WTC11 (cell line): ENCODE data around the gene PDZK1. TPM values are rescaled to one million over a fixed set of nuclear protein-coding genes. Genes with fewer than 3 reads are reported as not detected.
A peak's percentile ranks its signal among the peaks of the same experiment; 100 is the strongest.
"Not testable (repeated sequence)": the region's sequence is repeated elsewhere in the genome, so short reads cannot be mapped to it uniquely, and the experiment has no call there.

Experiments
- ATAC-seq: fragments of 200-7000 bp; cut with Tn5 transposase; 2 replicates; pipeline ENCODE4 v1.10.0; 2021; ENCODE audit warnings: mild to moderate bottlenecking, moderate library complexity
- CTCF ChIA-PET: fragments of 300-600 bp; sonication (Branson Sonifier 250); formaldehyde crosslinking; loops from one replicate; lab custom pipeline; 2021; ENCODE audit warnings: antibody characterized with exemption; lab: Charles Lee
- POLR2A ChIA-PET: fragments of 350-600 bp; sonication (Branson Sonifier 250); formaldehyde crosslinking; loops from one replicate; lab custom pipeline; 2021; ENCODE audit warnings: antibody characterized with exemption; lab: Charles Lee
- DNase-seq: peaks from one replicate; pipeline ENCODE4 v3.0.0; 2021; ENCODE audit warnings: low spot score
- H3K27ac Mint-ChIP-seq: 2 replicates; pipeline ENCODE4 v1.8.0; 2021; ENCODE audit warnings: mixed read lengths
- H3K27me3 Mint-ChIP-seq: 2 replicates; pipeline ENCODE4 v1.8.0; 2021; ENCODE audit warnings: low read depth, mild to moderate bottlenecking, moderate library complexity, mixed read lengths
- H3K36me3 Mint-ChIP-seq: 2 replicates; pipeline ENCODE4 v1.8.0; 2021; ENCODE audit warnings: mixed read lengths
- H3K4me1 Mint-ChIP-seq: 2 replicates; pipeline ENCODE4 v1.8.0; 2022; ENCODE audit warnings: mixed read lengths
- H3K4me3 Mint-ChIP-seq: 2 replicates; pipeline ENCODE4 v1.8.0; 2021; ENCODE audit warnings: mild to moderate bottlenecking, moderate library complexity, mixed read lengths
- H3K9me3 Mint-ChIP-seq: 2 replicates; pipeline ENCODE4 v1.8.0; 2021; ENCODE audit warnings: mixed read lengths
- AFF4 ChIP-seq: sonication (generic); formaldehyde crosslinking; IDR thresholded peaks from 2 replicates; pipeline ENCODE4 v1.8.1; 2023; ENCODE audit warnings: mild to moderate bottlenecking, missing genetic modification reagents, borderline replicate concordance
- CBFB ChIP-seq: sonication (generic); formaldehyde crosslinking; IDR thresholded peaks from 2 replicates; pipeline ENCODE4 v1.8.1; 2022; ENCODE audit warnings: mild to moderate bottlenecking, low read depth, missing genetic modification reagents
- CREM ChIP-seq: sonication (generic); formaldehyde crosslinking; IDR thresholded peaks from 2 replicates; pipeline ENCODE4 v1.8.1; 2022; ENCODE audit warnings: mild to moderate bottlenecking, missing genetic modification reagents, moderate library complexity
- CTCF ChIP-seq: fragments of 200-600 bp; IDR thresholded peaks from 2 replicates; pipeline ENCODE4 v1.8.0; 2022; ENCODE audit warnings: antibody characterized with exemption
- ELF4 ChIP-seq: sonication (generic); formaldehyde crosslinking; IDR thresholded peaks from 2 replicates; pipeline ENCODE4 v1.8.1; 2022; ENCODE audit warnings: low read depth, mild to moderate bottlenecking, moderate library complexity, missing genetic modification reagents
- ETV6 ChIP-seq: sonication (generic); formaldehyde crosslinking; IDR thresholded peaks from 2 replicates; pipeline ENCODE4 v1.8.1; 2022; ENCODE audit warnings: mild to moderate bottlenecking, missing genetic modification reagents
- FOXK1 ChIP-seq: sonication (generic); formaldehyde crosslinking; IDR thresholded peaks from 2 replicates; pipeline ENCODE4 v1.8.0; 2022; ENCODE audit warnings: mild to moderate bottlenecking, moderate library complexity, missing genetic modification reagents
- GABPB1 ChIP-seq: sonication (generic); formaldehyde crosslinking; IDR thresholded peaks from 2 replicates; pipeline ENCODE4 v1.8.1; 2023; ENCODE audit warnings: mild to moderate bottlenecking, missing genetic modification reagents
- GRHL2 ChIP-seq: fragments of 250-450 bp; sonication (Bioruptor Pico); IDR thresholded peaks from 2 replicates; pipeline ENCODE4 v1.8.0; 2022; ENCODE audit warnings: mild to moderate bottlenecking, moderate library complexity; ENCODE audit not compliant: insufficient replicate concordance, severe bottlenecking
- HMGA2 ChIP-seq: fragments of 250-450 bp; sonication (Bioruptor Pico); IDR thresholded peaks from 2 replicates; pipeline ENCODE4 v1.4.0; 2021; ENCODE audit warnings: mild to moderate bottlenecking, moderate library complexity
- IRF1 ChIP-seq: sonication (generic); formaldehyde crosslinking; IDR thresholded peaks from 2 replicates; pipeline ENCODE4 v1.8.0; 2023; ENCODE audit warnings: missing genetic modification reagents
- OVOL2 ChIP-seq: fragments of 250-450 bp; sonication (Bioruptor Pico); IDR thresholded peaks from 2 replicates; pipeline ENCODE4 v1.9.0; 2021; ENCODE audit warnings: mild to moderate bottlenecking, borderline replicate concordance
- PRDM15 ChIP-seq: sonication (generic); formaldehyde crosslinking; IDR thresholded peaks from 2 replicates; pipeline ENCODE4 v1.8.0; 2022; ENCODE audit warnings: missing genetic modification reagents
- ZBTB43 ChIP-seq: sonication (generic); formaldehyde crosslinking; IDR thresholded peaks from 2 replicates; pipeline ENCODE4 v1.8.1; 2023; ENCODE audit warnings: mild to moderate bottlenecking, missing genetic modification reagents
- ZNF121 ChIP-seq: sonication (generic); formaldehyde crosslinking; IDR thresholded peaks from 2 replicates; pipeline ENCODE4 v1.8.0; 2023; ENCODE audit warnings: missing genetic modification reagents
- ZNF138 ChIP-seq: sonication (generic); formaldehyde crosslinking; conservative IDR thresholded peaks from 2 replicates; pipeline ENCODE4 v1.8.1; 2022; ENCODE audit warnings: mild to moderate bottlenecking, moderate library complexity, missing genetic modification reagents
- ZNF317 ChIP-seq: sonication (generic); formaldehyde crosslinking; IDR thresholded peaks from 2 replicates; pipeline ENCODE4 v1.8.1; 2023; ENCODE audit warnings: low read depth, mild to moderate bottlenecking, moderate library complexity, missing genetic modification reagents, borderline replicate concordance
- ZNF396 ChIP-seq: fragments of 250-450 bp; sonication (Bioruptor Pico); IDR thresholded peaks from 2 replicates; pipeline ENCODE4 v1.8.0; 2021; ENCODE audit warnings: mild to moderate bottlenecking, moderate library complexity, borderline replicate concordance
- ZNF671 ChIP-seq: fragments of 250-450 bp; sonication (Bioruptor Pico); IDR thresholded peaks from 2 replicates; pipeline ENCODE4 v1.8.0; 2021; ENCODE audit warnings: mild to moderate bottlenecking
- total RNA-seq: library from RNA; stranded (reverse); gene quantifications from 3 replicates; pipeline ENCODE4 v1.2.3, GENCODE V29; 2021

PDZK1 gene
- total RNA-seq, 1 experiment from 2014 or later, result 0.77 TPM

- TF ChIP-seq AFF4 (CRISPR knock-in tag), result no peak
- no peak for TF ChIP-seq ZNF396 (CRISPR knock-in tag)
- no peak for TF ChIP-seq GABPB1 (CRISPR knock-in tag)
Observed at GRCh38 chr1:145729196-145729595, 22.0 kb upstream of the PDZK1 start (continued).

- DNase-seq, ATAC-seq, H3K27ac Mint-ChIP-seq, H3K36me3 Mint-ChIP-seq, H3K9me3 Mint-ChIP-seq, H3K4me3 Mint-ChIP-seq, CTCF ChIA-PET, H3K27me3 Mint-ChIP-seq, POLR2A ChIA-PET: not testable (repeated sequence)
- H3K4me1 Mint-ChIP-seq, result peaks cover 14% of the 10 kb centered on the region
Observed at GRCh38 chr1:145726193-145726592, 19.0 kb upstream of the PDZK1 start.

- ChIA-PET CTCF (interaction anchor here (0.5 to 2.2 kb wide), 13 partner anchors 8 to 202 kb away, joined by 3 to 12 read pairs (median 5); partner anchors contain the start of genes NUDT17 and PDZK1), POLR2A (no interaction called here)
- TF ChIP-seq CREM (CRISPR knock-in tag) (0 out of 2 replicates have a peak, but pooled peaks have one; percentile 29), ETV6 (peak; percentile 57; the same call in 1 of the 2 replicates), CTCF (peak; percentile 98), FOXK1 (no peak)
- Mint-ChIP-seq H3K27ac (no peak overlapping the region), H3K4me3 (peak overlapping the region; percentile 66), H3K9me3 (no peaks in the 10 kb centered on the region), H3K4me1 (peaks cover 8% of the 10 kb centered on the region), H3K27me3 (peaks cover 28% of the 10 kb centered on the region), H3K36me3 (no peaks in the 10 kb centered on the region)
- ATAC-seq, result peak; percentile 93
- DNase-seq, result peak; percentile 88
Observed at GRCh38 chr1:145720878-145721671, 13.9 kb upstream of the PDZK1 start.

GRCh38 chr1:145720556-145720877 is 13.3 kb upstream of the PDZK1 start:
- POLR2A ChIA-PET, result no interaction called here
- ATAC-seq, result no peak
- Mint-ChIP-seq H3K9me3 (no peaks in the 10 kb centered on the region), H3K27me3 (peaks cover 28% of the 10 kb centered on the region), H3K4me3 (peak overlapping the region; percentile 66), H3K27ac (no peak overlapping the region), H3K36me3 (no peaks in the 10 kb centered on the region), H3K4me1 (peaks cover 8% of the 10 kb centered on the region)
- no peak for DNase-seq
- TF ChIP-seq CBFB (CRISPR knock-in tag) (no peak), IRF1 (CRISPR knock-in tag) (no peak), ZNF317 (CRISPR knock-in tag) (no peak), ZNF138 (CRISPR knock-in tag) (no peak), FOXK1 (no peak), ZNF121 (CRISPR knock-in tag) (no peak), HMGA2 (CRISPR knock-in tag) (no peak), ZNF671 (no peak), GRHL2 (CRISPR knock-in tag) (no peak), ZBTB43 (CRISPR knock-in tag) (no peak), ELF4 (CRISPR knock-in tag) (no peak), OVOL2 (CRISPR knock-in tag) (no peak), PRDM15 (CRISPR knock-in tag) (no peak)
- CTCF ChIA-PET, result interaction anchor here (0.5 to 2.2 kb wide), 9 partner anchors 9 to 202 kb away, joined by 3 to 12 read pairs (median 6); partner anchors contain the start of gene NUDT17
